ENCODE measurements around the gene ADAMTSL4. TPM values are rescaled to one million over a fixed set of nuclear protein-coding genes. Genes with fewer than 3 reads are reported as not detected.

ADAMTSL4 gene
- polyA plus RNA-seq, 1 of the 3 experiments (the other 2 are of a cell fraction): 3.4 TPM

DNA sequence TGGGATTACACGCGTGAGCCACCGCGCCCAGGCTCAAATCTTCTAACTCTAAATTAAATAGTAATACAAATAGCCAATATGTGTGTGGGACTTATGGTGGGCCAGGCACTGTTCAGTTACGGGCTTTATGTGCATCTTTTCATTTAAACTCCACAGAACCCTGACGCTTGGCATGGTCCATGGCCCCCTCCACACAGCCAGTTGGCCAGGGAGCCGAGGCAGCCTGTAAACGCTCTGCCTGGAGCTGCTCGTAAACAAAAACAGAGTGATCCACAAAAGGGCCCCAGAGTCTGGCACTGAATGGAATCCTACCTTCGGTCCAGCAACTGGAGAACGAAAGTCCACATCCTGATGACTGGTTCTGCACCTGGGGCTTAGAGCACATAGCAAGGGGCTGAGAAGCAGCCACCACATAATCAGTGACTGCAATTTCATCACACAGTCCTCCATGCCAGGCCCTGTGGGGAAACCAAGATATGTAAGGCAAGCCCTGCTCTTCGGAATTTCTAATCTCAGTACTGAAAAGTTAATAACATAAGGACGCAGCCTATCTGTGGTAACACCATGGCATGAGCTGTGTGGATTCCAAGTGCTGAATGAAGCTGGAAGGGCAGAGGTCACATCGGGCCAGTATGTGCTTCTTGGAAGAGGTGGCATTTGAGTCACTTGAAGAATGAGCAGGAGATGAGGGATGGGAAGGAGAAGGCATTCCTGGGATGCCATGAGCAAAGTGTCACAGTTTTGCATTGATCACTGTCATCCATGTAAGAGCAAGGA, 13.5 kb upstream of the ADAMTSL4 start:
- H3K4me1 ChIP-seq (ENCODE audit: control insufficient read depth in 1 of 2, insufficient read depth in 2 of 2, low read depth in 1 of 2, low read length in 1 of 2): peaks cover 2 to 4% of the 10 kb centered on the region in 2 experiments; a peak in 2 of 4 replicates
- no peak overlapping the region for H3K9ac ChIP-seq
- 84% methylated on average over 14 of the region's 14 CpGs for WGBS (ENCODE audit: low lambda C conversion rate)
- H3K9me3 ChIP-seq: no peaks in the 10 kb centered on the region
- H3K36me3 ChIP-seq (replicated peaks in 1 of 2; ENCODE audit: control insufficient read depth in 1 of 2, insufficient read depth in 2 of 2, low read length in 1 of 2): no peaks in the 10 kb centered on the region
- no peak for DNase-seq
- no peaks in the 10 kb centered on the region for H3K9me2 ChIP-seq
- H3K79me2 ChIP-seq (ENCODE audit: insufficient read depth): no peaks in the 10 kb centered on the region
- peaks cover 4% of the 10 kb centered on the region for H3F3A ChIP-seq (replicated peaks; ENCODE audit: insufficient read depth)
- H3K4me3 ChIP-seq (ENCODE audit: low read depth in 2 of 2, low read length in 1 of 2): no peak overlapping the region
- no peaks in the 10 kb centered on the region for H4K20me1 ChIP-seq (ENCODE audit: insufficient read depth)
- POLR2A ChIA-PET: no interaction called here
- no peak overlapping the region for H3K4me2 ChIP-seq
- TF ChIP-seq, protein P1, sequence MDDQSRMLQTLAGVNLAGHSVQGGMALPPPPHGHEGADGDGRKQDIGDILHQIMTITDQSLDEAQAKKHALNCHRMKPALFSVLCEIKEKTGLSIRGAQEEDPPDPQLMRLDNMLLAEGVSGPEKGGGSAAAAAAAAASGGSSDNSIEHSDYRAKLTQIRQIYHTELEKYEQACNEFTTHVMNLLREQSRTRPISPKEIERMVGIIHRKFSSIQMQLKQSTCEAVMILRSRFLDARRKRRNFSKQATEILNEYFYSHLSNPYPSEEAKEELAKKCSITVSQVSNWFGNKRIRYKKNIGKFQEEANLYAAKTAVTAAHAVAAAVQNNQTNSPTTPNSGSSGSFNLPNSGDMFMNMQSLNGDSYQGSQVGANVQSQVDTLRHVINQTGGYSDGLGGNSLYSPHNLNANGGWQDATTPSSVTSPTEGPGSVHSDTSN (IDR thresholded peaks at IDR 0.05): peak; percentile 36; the same call in 1 of the 2 replicates
- no peak for TF ChIP-seq CHD2 (IDR thresholded peaks at IDR 0.05; ENCODE audit: low read length, partially characterized antibody)
- CTCF ChIA-PET: interaction anchor here (2.0 to 2.1 kb wide), 2 partner anchors 15 to 25 kb away, joined by 5 to 8 read pairs; no protein-coding TSS in a partner anchor
- H3K27me3 ChIP-seq (ENCODE audit: insufficient read depth): no peaks in the 10 kb centered on the region
- H3K27ac ChIP-seq (ENCODE audit: low read depth in 2 of 2, low read length in 1 of 2): no peak overlapping the region
- H2AFZ ChIP-seq (ENCODE audit: low read depth): no peak overlapping the region

DNA sequence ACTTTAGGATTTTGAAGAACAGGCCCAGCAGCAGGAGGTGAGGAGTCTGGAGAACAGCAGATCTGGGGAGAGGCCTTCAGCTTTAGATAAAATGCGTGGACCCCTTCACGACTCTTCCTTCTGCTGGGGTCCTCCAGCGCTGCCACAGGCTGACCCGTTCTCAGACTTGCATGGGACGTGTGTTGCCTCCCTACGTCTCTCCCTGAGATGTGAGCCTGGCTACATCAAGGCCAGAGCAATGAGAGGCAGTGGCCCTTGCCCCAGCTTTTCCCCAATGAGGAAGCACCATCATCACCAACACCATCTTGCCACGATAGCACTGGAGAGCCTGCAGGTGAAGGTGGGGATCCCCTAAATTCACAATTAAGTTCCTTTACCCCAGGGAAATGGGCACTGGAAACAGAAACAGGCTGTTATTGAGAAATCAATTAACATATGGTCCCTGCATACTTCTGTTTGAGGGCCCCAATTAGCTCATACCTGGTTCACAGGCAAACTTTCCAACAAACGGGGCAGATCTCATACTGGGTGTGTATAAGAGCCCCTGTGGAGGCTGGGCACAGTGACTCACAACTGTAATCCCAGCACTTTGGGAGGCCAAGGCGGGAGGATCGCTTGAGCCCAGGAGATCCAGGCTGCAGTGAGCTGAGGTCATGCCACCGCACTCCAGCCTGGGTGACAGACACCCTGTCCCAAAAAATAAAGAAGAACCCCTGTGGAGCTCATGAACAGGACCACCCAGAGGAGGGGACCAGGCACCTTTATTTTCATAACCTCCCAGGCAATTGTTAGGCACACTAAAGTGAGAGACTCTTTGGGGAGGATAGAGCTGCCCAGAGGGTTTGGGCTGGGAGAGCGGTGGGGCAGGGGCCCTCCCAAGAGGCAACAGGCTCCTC, 12.1 kb upstream of the ADAMTSL4 start:
- H3K4me2 ChIP-seq: no peak overlapping the region
- H3K27me3 ChIP-seq (ENCODE audit: insufficient read depth): no peaks in the 10 kb centered on the region
- H3F3A ChIP-seq (replicated peaks; ENCODE audit: insufficient read depth): peaks cover 2% of the 10 kb centered on the region
- H3K4me3 ChIP-seq (ENCODE audit: low read depth in 2 of 2, low read length in 1 of 2): no peak overlapping the region
- H3K9ac ChIP-seq: peak overlapping the region; percentile 39
- no peaks in the 10 kb centered on the region for H3K9me2 ChIP-seq
- H2AFZ ChIP-seq (ENCODE audit: low read depth): 0 out of 2 replicates have a peak overlapping the region, but pooled peaks have one; percentile 83
- H3K79me2 ChIP-seq (ENCODE audit: insufficient read depth): no peaks in the 10 kb centered on the region
- POLR2A ChIA-PET: no interaction called here
- H3K36me3 ChIP-seq (replicated peaks in 1 of 2; ENCODE audit: control insufficient read depth in 1 of 2, insufficient read depth in 2 of 2, low read length in 1 of 2): no peaks in the 10 kb centered on the region
- WGBS (ENCODE audit: low lambda C conversion rate): 81% methylated on average over 12 of the region's 12 CpGs
- H4K20me1 ChIP-seq (ENCODE audit: insufficient read depth): no peaks in the 10 kb centered on the region
- DNase-seq: no peak
- H3K4me1 ChIP-seq (ENCODE audit: control insufficient read depth in 1 of 2, insufficient read depth in 2 of 2, low read depth in 1 of 2, low read length in 1 of 2): peaks cover 2 to 4% of the 10 kb centered on the region in 2 experiments; a peak in 2 of 4 replicates
- CTCF ChIA-PET: interaction anchor here (1.4 to 2.1 kb wide), 3 partner anchors 8 to 24 kb away, joined by 5 to 8 read pairs (median 5); no protein-coding TSS in a partner anchor
- peak overlapping the region; percentile 36 to 51; a peak in 3 of 4 replicates for H3K27ac ChIP-seq (ENCODE audit: low read depth in 2 of 2, low read length in 1 of 2)
- TF ChIP-seq, protein P2, sequence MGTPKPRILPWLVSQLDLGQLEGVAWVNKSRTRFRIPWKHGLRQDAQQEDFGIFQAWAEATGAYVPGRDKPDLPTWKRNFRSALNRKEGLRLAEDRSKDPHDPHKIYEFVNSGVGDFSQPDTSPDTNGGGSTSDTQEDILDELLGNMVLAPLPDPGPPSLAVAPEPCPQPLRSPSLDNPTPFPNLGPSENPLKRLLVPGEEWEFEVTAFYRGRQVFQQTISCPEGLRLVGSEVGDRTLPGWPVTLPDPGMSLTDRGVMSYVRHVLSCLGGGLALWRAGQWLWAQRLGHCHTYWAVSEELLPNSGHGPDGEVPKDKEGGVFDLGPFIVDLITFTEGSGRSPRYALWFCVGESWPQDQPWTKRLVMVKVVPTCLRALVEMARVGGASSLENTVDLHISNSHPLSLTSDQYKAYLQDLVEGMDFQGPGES (IDR thresholded peaks at IDR 0.05; ENCODE audit: low read depth, low read length): no peak
- no peak for TF ChIP-seq MXI1 (IDR thresholded peaks at IDR 0.05; ENCODE audit: low read depth, low read length)
- no peak for TF ChIP-seq SIN3A (IDR thresholded peaks at IDR 0.05; ENCODE audit: borderline replicate concordance, low read depth, low read length)
- TF ChIP-seq, protein P3, sequence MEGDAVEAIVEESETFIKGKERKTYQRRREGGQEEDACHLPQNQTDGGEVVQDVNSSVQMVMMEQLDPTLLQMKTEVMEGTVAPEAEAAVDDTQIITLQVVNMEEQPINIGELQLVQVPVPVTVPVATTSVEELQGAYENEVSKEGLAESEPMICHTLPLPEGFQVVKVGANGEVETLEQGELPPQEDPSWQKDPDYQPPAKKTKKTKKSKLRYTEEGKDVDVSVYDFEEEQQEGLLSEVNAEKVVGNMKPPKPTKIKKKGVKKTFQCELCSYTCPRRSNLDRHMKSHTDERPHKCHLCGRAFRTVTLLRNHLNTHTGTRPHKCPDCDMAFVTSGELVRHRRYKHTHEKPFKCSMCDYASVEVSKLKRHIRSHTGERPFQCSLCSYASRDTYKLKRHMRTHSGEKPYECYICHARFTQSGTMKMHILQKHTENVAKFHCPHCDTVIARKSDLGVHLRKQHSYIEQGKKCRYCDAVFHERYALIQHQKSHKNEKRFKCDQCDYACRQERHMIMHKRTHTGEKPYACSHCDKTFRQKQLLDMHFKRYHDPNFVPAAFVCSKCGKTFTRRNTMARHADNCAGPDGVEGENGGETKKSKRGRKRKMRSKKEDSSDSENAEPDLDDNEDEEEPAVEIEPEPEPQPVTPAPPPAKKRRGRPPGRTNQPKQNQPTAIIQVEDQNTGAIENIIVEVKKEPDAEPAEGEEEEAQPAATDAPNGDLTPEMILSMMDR (IDR thresholded peaks at IDR 0.05): no peak
- TF ChIP-seq POLR2AphosphoS5 (IDR thresholded peaks at IDR 0.05; ENCODE audit: low read depth, low read length): no peak
- no peak for TF ChIP-seq ZBTB33 (IDR thresholded peaks at IDR 0.05; ENCODE audit: borderline replicate concordance, low read depth)
- no peak for TF ChIP-seq EP300 (IDR thresholded peaks at IDR 0.05; ENCODE audit: borderline replicate concordance in 1 of 2, low read depth in 1 of 2, low read length in 1 of 2)
- no peak for TF ChIP-seq RFX5 (IDR thresholded peaks at IDR 0.05; ENCODE audit: low read length)
- TF ChIP-seq USF2 (IDR thresholded peaks at IDR 0.05; ENCODE audit: borderline replicate concordance, low read depth, low read length): no peak
- no peaks in the 10 kb centered on the region for H3K9me3 ChIP-seq

Data from SK-N-SH (cell line).